HL-60 (cell line): ENCODE results near the gene ENTPD7.

Experiments used
- DNase-seq, 2 experiments: peaks; one replicate each; pipeline ENCODE4 v3.0.0-alpha.2; 2010 to 2020; ENCODE audit warnings: low read depth in 1 of 2, low spot score in 1 of 2
- H3K27ac ChIP-seq: fragments of 250-450 bp; sonication (Bioruptor Pico); replicated peaks from 2 replicates; pipeline ENCODE4 v1.5.1; 2020; ENCODE audit warnings: mild to moderate bottlenecking, moderate library complexity
- H3K27me3 ChIP-seq: fragments of 250-450 bp; sonication (Bioruptor Pico); 2 replicates; pipeline ENCODE4 v1.5.1; 2021; ENCODE audit warnings: mild to moderate bottlenecking, moderate library complexity; ENCODE audit not compliant: insufficient read depth, poor library complexity, severe bottlenecking
- H3K4me3 ChIP-seq: replicated peaks from 2 replicates; pipeline ENCODE4 v1.5.1; 2011; ENCODE audit warnings: mild to moderate bottlenecking, control low read depth, low read length; ENCODE audit not compliant: insufficient read depth
- CTCF ChIP-seq: IDR thresholded peaks from one replicate; pipeline ENCODE4 v1.5.1; 2011; ENCODE audit warnings: low read length, control low read depth, inconsistent platforms; ENCODE audit not compliant: insufficient read depth
- GABPA ChIP-seq: IDR thresholded peaks from 2 replicates; pipeline ENCODE4 v1.6.1; 2012; ENCODE audit warnings: low read depth
- POLR2AphosphoS5 ChIP-seq: IDR thresholded peaks from 2 replicates; pipeline ENCODE4 v1.6.1; 2012; ENCODE audit warnings: low read depth
- REST ChIP-seq: IDR thresholded peaks from 2 replicates; pipeline ENCODE4 v1.6.1; 2012; ENCODE audit warnings: low read depth; ENCODE audit not compliant: insufficient replicate concordance
- SPI1 ChIP-seq: IDR thresholded peaks from 2 replicates; pipeline ENCODE4 v1.6.1; 2012; ENCODE audit warnings: low read depth, mild to moderate bottlenecking, borderline replicate concordance

The ENTPD7 gene

DNA sequence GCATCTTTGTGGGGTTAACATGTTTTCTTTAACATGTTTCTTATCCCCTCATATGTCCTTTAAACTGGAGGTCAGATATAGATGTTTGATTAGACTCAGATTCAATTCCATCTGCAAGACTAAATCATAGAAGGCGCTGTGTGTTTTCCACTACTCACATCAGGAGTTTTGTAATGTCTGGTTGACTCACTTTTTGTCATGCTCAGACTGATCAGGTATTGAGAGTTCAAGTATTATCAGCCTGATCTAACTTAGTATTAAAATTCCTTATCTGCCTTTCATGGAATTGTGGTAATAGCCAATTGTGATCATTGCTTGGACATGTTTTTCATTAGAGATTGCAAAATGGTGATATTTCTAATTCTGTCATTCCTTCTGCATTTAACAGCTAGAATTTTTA lies 30.2 kb downstream of the ENTPD7 start:
- no peak overlapping the region for H3K27ac ChIP-seq
- DNase-seq: no peak
- no peak for TF ChIP-seq CTCF
- TF ChIP-seq REST: no peak
- no peak for TF ChIP-seq SPI1
- no peak for TF ChIP-seq POLR2AphosphoS5
- TF ChIP-seq GABPA: no peak
- H3K27me3 ChIP-seq: no peaks in the 10 kb centered on the region
- no peak overlapping the region for H3K4me3 ChIP-seq

GRCh38 chr10:99693933-99694583 lies 34.7 kb downstream of the ENTPD7 start:
- DNase-seq: no peak
- TF ChIP-seq POLR2AphosphoS5 (no peak), GABPA (no peak)
- H3K27ac ChIP-seq: no peak overlapping the region
- no peaks in the 10 kb centered on the region for H3K27me3 ChIP-seq
- no peak overlapping the region for H3K4me3 ChIP-seq

DNA sequence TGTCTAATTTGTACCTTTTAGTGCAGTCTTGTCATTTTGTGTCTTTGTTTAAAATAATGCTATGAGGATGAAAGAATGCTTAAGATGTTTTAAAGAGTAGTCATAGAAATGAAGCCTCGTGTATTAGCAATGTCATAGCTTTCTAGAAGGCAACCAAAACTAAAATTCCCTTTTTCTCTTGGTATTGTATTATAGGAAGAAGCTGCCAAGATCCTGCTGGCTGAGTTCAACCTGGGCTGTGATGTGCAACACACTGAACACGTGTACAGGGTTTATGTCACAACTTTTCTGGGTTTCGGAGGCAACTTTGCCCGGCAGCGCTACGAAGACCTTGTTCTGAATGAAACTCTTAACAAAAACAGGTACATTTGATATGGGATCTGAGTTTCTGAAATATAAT lies 36.5 kb downstream of the ENTPD7 start:
- no peak for DNase-seq
- Histone ChIP-seq H3K27me3 (no peaks in the 10 kb centered on the region), H3K4me3 (no peak overlapping the region), H3K27ac (no peak overlapping the region)
- no peak for TF ChIP-seq SPI1

DNA sequence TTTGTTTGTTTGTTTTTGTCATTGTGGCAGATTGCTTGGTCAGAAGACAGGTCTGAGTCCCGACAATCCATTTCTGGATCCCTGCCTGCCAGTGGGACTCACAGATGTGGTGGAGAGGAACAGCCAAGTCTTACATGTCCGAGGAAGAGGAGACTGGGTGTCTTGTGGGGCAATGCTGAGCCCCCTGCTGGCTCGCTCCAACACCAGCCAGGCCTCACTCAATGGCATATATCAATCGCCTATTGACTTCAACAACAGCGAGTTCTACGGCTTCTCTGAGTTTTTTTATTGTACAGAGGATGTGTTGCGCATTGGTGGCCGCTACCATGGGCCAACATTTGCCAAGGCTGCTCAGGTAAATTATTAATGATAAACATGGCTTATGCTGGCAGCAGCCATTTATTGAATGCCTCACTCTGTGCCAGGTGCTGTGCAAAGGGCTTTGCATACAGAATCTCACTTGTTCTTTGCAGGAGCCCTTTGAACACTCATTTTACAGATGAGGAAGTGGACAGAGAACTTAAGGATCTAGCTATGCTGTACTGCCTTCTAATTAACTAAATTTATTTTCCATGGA lies 39.3 kb downstream of the ENTPD7 start:
- Histone ChIP-seq H3K27ac (no peak overlapping the region), H3K27me3 (no peaks in the 10 kb centered on the region), H3K4me3 (no peak overlapping the region)
- no peak for DNase-seq
- no peak for TF ChIP-seq CTCF
- TF ChIP-seq GABPA: no peak
- no peak for TF ChIP-seq REST

- no peak for DNase-seq
- H3K27ac ChIP-seq: no peak overlapping the region
- H3K4me3 ChIP-seq: no peak overlapping the region
- H3K27me3 ChIP-seq: no peaks in the 10 kb centered on the region
- TF ChIP-seq POLR2AphosphoS5 (no peak), SPI1 (no peak), GABPA (no peak), REST (no peak), CTCF (no peak)
These were observed 41.3 kb downstream of the ENTPD7 start for GRCh38 chr10:99700649-99701048.
